ENCODE measurements around the gene LEKR1. TPM values are rescaled to one million over a fixed set of nuclear protein-coding genes. Genes with fewer than 3 reads are reported as not detected.

LEKR1 gene
- total and polyA plus RNA-seq, 2 of the 13 experiments (the other 11 are each of a cell fraction or from before 2014, with no cell fraction given) = 0.49 to 1.5 TPM

DNA sequence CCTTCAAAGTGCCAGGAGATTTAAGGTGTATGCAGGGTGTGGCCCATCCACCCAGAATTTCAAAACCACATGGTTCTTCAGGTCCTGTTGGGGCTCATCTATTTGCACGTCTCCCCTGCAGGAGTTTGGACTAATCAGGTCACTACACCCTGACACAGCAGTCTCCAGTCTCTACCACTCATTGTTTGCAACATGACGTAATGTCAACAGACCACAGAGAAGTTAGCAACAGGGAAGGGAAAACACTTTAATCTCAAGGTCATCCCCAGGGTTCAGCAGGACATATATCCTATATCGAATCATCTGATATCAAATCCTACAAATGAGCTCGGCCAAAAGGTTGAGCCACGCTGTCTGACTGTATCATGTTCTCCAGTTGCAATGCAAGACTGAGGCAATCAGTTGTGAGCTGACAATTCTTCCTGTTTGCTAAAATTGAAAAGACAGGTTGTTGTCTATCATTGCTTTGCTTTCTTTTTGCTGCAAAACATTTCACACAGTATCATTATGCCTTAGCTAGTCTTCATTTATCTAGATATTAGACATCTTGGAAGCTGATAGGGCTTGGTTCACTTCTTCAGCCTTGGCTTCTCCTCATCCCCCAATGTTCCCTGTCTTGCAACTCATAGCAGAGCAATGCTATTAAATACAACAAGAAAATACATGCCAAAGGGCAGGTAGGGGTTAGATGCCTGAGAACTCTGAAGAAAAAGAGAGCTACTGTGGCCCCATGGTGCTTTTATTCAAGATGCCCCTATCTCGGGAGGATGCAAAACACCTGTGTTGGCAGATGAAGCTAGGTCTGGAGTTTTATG, 13.4 kb upstream of the LEKR1 start:
- Histone ChIP-seq H3K27me3 (ENCODE audit: control insufficient read depth in 1 of 2, insufficient read depth in 2 of 2, low read length in 2 of 2) (no peaks in the 10 kb centered on the region), H3K9me3 (ENCODE audit: low read length) (no peaks in the 10 kb centered on the region), H3K27ac (ENCODE audit: extremely low read length, insufficient read depth, low read length) (peak overlapping the region; percentile 49), H3K79me2 (ENCODE audit: insufficient read depth, low read length) (no peaks in the 10 kb centered on the region), H3K4me3 (replicated peaks in 1 of 3; ENCODE audit: insufficient read depth in 1 of 3, low read depth in 2 of 3, low read length in 3 of 3) (no peak overlapping the region; a peak in 2 of 6 replicates), H3K36me3 (replicated peaks in 1 of 2; ENCODE audit: control insufficient read depth in 1 of 2, insufficient read depth in 2 of 2, low read length in 2 of 2) (no peaks in the 10 kb centered on the region), H3K9ac (ENCODE audit: insufficient read depth, low read depth, low read length) (peak overlapping the region; percentile 29; the same call in 1 of the 2 replicates), H2AFZ (ENCODE audit: low read length) (no peak overlapping the region), H3K4me1 (ENCODE audit: insufficient read depth, low read length) (peaks cover 25% of the 10 kb centered on the region), H3K4me2 (ENCODE audit: low read depth, low read length) (peak overlapping the region; percentile 56), H4K20me1 (ENCODE audit: insufficient read depth, low read length) (no peaks in the 10 kb centered on the region)
- intact Hi-C loops (cut with micrococcal nuclease; ENCODE audit: unreplicated experiment) (loop anchor here (5.0 to 10.0 kb wide), 2 partner anchors 272 to 325 kb away; no protein-coding TSS in a partner anchor), in situ Hi-C loops (cut with HindIII; ENCODE audit: extremely low pct_ligation_motif_present, low pct_unique_long_range_greater_than_20kb) (no loop called here)
- ChIA-PET POLR2A (no interaction called here), CTCF (ENCODE audit: low intra/inter-chr PET ratio, low total read pairs) (no interaction called here)
- peak; percentile 82 for DNase-seq (ENCODE audit: low spot score)
- BruUV-seq (replicated peaks) = no TSS peak
- ATAC-seq = peak; percentile 94
- 13% methylated on average over 6 of the region's 6 CpGs for WGBS (ENCODE audit: low lambda C conversion rate)
- FAIRE-seq = peak; percentile 66
- peak; percentile 88 for TF ChIP-seq MED1 (CRISPR knock-in tag; IDR thresholded peaks at IDR 0.05)
- 0 out of 2 replicates have a peak, but pooled peaks have one; percentile 19 for TF ChIP-seq ZMYM3 (CRISPR knock-in tag; IDR thresholded peaks at IDR 0.05)
- TF ChIP-seq, protein P1, sequence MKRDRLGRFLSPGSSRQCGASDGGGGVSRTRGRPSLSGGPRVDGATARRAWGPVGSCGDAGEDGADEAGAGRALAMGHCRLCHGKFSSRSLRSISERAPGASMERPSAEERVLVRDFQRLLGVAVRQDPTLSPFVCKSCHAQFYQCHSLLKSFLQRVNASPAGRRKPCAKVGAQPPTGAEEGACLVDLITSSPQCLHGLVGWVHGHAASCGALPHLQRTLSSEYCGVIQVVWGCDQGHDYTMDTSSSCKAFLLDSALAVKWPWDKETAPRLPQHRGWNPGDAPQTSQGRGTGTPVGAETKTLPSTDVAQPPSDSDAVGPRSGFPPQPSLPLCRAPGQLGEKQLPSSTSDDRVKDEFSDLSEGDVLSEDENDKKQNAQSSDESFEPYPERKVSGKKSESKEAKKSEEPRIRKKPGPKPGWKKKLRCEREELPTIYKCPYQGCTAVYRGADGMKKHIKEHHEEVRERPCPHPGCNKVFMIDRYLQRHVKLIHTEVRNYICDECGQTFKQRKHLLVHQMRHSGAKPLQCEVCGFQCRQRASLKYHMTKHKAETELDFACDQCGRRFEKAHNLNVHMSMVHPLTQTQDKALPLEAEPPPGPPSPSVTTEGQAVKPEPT (CRISPR knock-in tag; IDR thresholded peaks at IDR 0.05; ENCODE audit: low read depth) = no peak
- TF ChIP-seq, protein P2, sequence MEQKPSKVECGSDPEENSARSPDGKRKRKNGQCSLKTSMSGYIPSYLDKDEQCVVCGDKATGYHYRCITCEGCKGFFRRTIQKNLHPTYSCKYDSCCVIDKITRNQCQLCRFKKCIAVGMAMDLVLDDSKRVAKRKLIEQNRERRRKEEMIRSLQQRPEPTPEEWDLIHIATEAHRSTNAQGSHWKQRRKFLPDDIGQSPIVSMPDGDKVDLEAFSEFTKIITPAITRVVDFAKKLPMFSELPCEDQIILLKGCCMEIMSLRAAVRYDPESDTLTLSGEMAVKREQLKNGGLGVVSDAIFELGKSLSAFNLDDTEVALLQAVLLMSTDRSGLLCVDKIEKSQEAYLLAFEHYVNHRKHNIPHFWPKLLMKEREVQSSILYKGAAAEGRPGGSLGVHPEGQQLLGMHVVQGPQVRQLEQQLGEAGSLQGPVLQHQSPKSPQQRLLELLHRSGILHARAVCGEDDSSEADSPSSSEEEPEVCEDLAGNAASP (CRISPR knock-in tag; IDR thresholded peaks at IDR 0.05; ENCODE audit: borderline replicate concordance) = peak; percentile 76; the same call in 1 of the 2 replicates
- TF ChIP-seq YY1 (IDR thresholded peaks at IDR 0.05; ENCODE audit: insufficient read depth, insufficient replicate concordance, low read depth, low read length) = no peak
- TF ChIP-seq, protein P3, sequence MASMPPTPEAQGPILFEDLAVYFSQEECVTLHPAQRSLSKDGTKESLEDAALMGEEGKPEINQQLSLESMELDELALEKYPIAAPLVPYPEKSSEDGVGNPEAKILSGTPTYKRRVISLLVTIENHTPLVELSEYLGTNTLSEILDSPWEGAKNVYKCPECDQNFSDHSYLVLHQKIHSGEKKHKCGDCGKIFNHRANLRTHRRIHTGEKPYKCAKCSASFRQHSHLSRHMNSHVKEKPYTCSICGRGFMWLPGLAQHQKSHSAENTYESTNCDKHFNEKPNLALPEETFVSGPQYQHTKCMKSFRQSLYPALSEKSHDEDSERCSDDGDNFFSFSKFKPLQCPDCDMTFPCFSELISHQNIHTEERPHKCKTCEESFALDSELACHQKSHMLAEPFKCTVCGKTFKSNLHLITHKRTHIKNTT (CRISPR knock-in tag; IDR thresholded peaks at IDR 0.05) = no peak
- TF ChIP-seq, protein P4, sequence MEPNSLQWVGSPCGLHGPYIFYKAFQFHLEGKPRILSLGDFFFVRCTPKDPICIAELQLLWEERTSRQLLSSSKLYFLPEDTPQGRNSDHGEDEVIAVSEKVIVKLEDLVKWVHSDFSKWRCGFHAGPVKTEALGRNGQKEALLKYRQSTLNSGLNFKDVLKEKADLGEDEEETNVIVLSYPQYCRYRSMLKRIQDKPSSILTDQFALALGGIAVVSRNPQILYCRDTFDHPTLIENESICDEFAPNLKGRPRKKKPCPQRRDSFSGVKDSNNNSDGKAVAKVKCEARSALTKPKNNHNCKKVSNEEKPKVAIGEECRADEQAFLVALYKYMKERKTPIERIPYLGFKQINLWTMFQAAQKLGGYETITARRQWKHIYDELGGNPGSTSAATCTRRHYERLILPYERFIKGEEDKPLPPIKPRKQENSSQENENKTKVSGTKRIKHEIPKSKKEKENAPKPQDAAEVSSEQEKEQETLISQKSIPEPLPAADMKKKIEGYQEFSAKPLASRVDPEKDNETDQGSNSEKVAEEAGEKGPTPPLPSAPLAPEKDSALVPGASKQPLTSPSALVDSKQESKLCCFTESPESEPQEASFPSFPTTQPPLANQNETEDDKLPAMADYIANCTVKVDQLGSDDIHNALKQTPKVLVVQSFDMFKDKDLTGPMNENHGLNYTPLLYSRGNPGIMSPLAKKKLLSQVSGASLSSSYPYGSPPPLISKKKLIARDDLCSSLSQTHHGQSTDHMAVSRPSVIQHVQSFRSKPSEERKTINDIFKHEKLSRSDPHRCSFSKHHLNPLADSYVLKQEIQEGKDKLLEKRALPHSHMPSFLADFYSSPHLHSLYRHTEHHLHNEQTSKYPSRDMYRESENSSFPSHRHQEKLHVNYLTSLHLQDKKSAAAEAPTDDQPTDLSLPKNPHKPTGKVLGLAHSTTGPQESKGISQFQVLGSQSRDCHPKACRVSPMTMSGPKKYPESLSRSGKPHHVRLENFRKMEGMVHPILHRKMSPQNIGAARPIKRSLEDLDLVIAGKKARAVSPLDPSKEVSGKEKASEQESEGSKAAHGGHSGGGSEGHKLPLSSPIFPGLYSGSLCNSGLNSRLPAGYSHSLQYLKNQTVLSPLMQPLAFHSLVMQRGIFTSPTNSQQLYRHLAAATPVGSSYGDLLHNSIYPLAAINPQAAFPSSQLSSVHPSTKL (CRISPR knock-in tag; IDR thresholded peaks at IDR 0.05) = peak; percentile 97
- TF ChIP-seq, protein P5, sequence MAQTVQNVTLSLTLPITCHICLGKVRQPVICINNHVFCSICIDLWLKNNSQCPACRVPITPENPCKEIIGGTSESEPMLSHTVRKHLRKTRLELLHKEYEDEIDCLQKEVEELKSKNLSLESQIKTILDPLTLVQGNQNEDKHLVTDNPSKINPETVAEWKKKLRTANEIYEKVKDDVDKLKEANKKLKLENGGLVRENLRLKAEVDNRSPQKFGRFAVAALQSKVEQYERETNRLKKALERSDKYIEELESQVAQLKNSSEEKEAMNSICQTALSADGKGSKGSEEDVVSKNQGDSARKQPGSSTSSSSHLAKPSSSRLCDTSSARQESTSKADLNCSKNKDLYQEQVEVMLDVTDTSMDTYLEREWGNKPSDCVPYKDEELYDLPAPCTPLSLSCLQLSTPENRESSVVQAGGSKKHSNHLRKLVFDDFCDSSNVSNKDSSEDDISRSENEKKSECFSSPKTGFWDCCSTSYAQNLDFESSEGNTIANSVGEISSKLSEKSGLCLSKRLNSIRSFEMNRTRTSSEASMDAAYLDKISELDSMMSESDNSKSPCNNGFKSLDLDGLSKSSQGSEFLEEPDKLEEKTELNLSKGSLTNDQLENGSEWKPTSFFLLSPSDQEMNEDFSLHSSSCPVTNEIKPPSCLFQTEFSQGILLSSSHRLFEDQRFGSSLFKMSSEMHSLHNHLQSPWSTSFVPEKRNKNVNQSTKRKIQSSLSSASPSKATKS (CRISPR knock-in tag; IDR thresholded peaks at IDR 0.05) = no peak
- TF ChIP-seq, protein P6, sequence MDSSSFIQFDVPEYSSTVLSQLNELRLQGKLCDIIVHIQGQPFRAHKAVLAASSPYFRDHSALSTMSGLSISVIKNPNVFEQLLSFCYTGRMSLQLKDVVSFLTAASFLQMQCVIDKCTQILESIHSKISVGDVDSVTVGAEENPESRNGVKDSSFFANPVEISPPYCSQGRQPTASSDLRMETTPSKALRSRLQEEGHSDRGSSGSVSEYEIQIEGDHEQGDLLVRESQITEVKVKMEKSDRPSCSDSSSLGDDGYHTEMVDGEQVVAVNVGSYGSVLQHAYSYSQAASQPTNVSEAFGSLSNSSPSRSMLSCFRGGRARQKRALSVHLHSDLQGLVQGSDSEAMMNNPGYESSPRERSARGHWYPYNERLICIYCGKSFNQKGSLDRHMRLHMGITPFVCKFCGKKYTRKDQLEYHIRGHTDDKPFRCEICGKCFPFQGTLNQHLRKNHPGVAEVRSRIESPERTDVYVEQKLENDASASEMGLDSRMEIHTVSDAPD (CRISPR knock-in tag; IDR thresholded peaks at IDR 0.05) = no peak
- peak; percentile 80 for TF ChIP-seq SAP130 (CRISPR knock-in tag; IDR thresholded peaks at IDR 0.05; ENCODE audit: low read depth)
